Upper lobe of left lung (tissue), 6 donors: ENCODE results near the gene APOC3. TPM values are rescaled to one million over a fixed set of nuclear protein-coding genes. Genes with fewer than 3 reads are reported as not detected.

Source experiments
- ATAC-seq, 2 donors: fragments of 200-7000 bp; cut with Tn5 transposase; one replicate each; pipeline ENCODE4 v1.9.1; 2022; ENCODE audit warnings: mild to moderate bottlenecking in 2 of 2, moderate library complexity in 2 of 2; ENCODE audit not compliant: low FRiP score in 2 of 2
- DNase-seq, 2 donors: peaks; one replicate each; pipeline ENCODE4 v3.0.0-alpha.2; 2019 to 2020
- H3K27ac ChIP-seq, 4 donors: fragments of 200-600 bp; sonication (generic); one replicate each; pipeline ENCODE4 v1.5.1; 2016 to 2019
- H3K27me3 ChIP-seq, 4 donors: fragments of 200-600 bp; sonication (generic); one replicate each; pipeline ENCODE4 v1.5.1; 2017 to 2019
- H3K36me3 ChIP-seq, 4 donors: fragments of 200-600 bp; sonication (generic); one replicate each; pipeline ENCODE4 v1.5.1; 2016 to 2019
- H3K4me1 ChIP-seq, 4 donors: fragments of 200-600 bp; sonication (generic); one replicate each; pipeline ENCODE4 v1.5.1; 2018 to 2019
- H3K4me3 ChIP-seq, 4 donors: fragments of 200-600 bp; sonication (generic); one replicate each; pipeline ENCODE4 v1.5.1; 2017 to 2019; ENCODE audit warnings: mild to moderate bottlenecking in 2 of 4, moderate library complexity in 1 of 4
- H3K9me3 ChIP-seq, 4 donors: fragments of 200-600 bp; sonication (generic); one replicate each; pipeline ENCODE4 v1.5.1; 2018 to 2019
- EP300 ChIP-seq, 4 donors: sonication (generic); formaldehyde crosslinking; IDR thresholded peaks; one replicate each; pipeline ENCODE4 v1.5.1; 2017; ENCODE audit warnings: antibody characterized with exemption in 4 of 4, control low read depth in 2 of 4
- POLR2A ChIP-seq, 4 donors: fragments of 450-650 bp; IDR thresholded peaks; one replicate each; pipeline ENCODE4 v1.5.1; 2016 to 2017; ENCODE audit warnings: antibody characterized with exemption in 4 of 4, mild to moderate bottlenecking in 2 of 4
- POLR2AphosphoS5 ChIP-seq, 2 donors: sonication (generic); formaldehyde crosslinking; IDR thresholded peaks; one replicate each; pipeline ENCODE4 v1.5.1; 2017; ENCODE audit warnings: antibody characterized with exemption in 2 of 2
- WGBS, 2 donors: methylation state at CpG; one replicate each; pipeline ENCODE4 v1.1.5; 2017 to 2018; 5-methylcytosine and 5-hydroxymethylcytosine counted together
- total RNA-seq, 6 donors: library from RNA; depleted of rRNA in 4 of 6; stranded (reverse); fragments of >200 nt in 4 of 6; gene quantifications; one replicate each; pipeline versions ENCODE4 v1.1.0 to v1.2.1, GENCODE V29; 2016 to 2021
- TF ChIP-seq, protein P1 (sequence below), 6 experiments: fragments of 450-650 bp in 4 of 6; fragments of 200-600 bp in 2 of 6; sonication (generic) in 2 of 6; IDR thresholded peaks; one replicate each; pipeline ENCODE4 v1.5.1; 2016 to 2019; ENCODE audit warnings: antibody characterized with exemption in 6 of 6
- donor health status: DM: no; HTN: no; CAD: no; lungs with moderate emphysema.
- donor health status: DM: no; HTN: yes; CAD: no; lungs with severe emphysema.

The APOC3 gene
- total RNA-seq, 6 donors from 2014 or later = 3.7 to 4.4 TPM; not detected in 4

DNA sequence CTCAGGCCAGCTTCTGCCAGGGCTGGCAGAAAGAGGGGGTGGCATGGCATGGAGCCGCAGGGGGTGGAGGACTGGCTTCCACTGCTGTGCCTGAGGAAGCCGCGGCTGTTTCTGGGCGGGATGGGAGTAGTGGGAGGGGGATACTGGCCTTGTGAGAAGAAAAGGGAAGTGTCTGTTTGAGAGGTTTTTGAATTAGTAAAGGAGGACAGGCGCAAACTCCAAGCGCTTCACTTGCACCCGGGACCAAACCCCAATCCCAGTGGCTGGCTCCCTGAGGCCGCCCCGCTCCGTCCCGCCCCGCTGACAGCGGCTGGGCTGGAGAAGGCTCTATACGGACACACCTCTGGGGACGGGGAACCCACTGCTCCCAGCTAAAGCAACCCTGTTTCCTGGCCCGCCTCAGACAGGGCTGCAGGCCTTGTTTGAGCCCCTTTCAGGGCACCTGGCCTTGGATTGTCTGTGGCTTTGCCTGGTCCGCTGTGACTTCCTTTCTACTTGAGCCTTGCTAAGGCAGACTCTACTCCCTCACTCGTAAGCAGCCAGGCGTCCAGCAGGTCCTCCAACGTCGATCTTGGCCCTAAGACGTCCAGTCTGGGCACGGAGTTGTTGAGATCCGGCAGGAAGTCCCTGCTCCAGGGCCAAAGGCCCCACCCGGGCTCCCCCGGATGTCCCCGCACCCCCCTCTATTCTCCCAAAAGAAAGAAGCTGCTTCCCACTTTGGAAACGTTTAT lies 5.5 kb downstream of the APOC3 start:
- DNase-seq (peak in 1 of 2 donors; percentile 86), ATAC-seq (peak; percentile 49 to 69)
- peaks cover 26 to 41% (median 32%) of the 10 kb centered on the region in 4 donors for H3K4me1 ChIP-seq
- no peaks in the 10 kb centered on the region for H3K36me3 ChIP-seq
- no peaks in the 10 kb centered on the region for H3K27me3 ChIP-seq
- TF ChIP-seq EP300 (IDR thresholded peaks at IDR 0.05) (no peak), POLR2AphosphoS5 (IDR thresholded peaks at IDR 0.05) (no peak), POLR2A (IDR thresholded peaks at IDR 0.05) (no peak)
- TF ChIP-seq, protein P1, sequence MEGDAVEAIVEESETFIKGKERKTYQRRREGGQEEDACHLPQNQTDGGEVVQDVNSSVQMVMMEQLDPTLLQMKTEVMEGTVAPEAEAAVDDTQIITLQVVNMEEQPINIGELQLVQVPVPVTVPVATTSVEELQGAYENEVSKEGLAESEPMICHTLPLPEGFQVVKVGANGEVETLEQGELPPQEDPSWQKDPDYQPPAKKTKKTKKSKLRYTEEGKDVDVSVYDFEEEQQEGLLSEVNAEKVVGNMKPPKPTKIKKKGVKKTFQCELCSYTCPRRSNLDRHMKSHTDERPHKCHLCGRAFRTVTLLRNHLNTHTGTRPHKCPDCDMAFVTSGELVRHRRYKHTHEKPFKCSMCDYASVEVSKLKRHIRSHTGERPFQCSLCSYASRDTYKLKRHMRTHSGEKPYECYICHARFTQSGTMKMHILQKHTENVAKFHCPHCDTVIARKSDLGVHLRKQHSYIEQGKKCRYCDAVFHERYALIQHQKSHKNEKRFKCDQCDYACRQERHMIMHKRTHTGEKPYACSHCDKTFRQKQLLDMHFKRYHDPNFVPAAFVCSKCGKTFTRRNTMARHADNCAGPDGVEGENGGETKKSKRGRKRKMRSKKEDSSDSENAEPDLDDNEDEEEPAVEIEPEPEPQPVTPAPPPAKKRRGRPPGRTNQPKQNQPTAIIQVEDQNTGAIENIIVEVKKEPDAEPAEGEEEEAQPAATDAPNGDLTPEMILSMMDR (IDR thresholded peaks at IDR 0.05) = no peak
- H3K9me3 ChIP-seq = no peaks in the 10 kb centered on the region
- H3K4me3 ChIP-seq = peak overlapping the region in 3 of 4 donors; percentile 37 to 46 (median 41)
- H3K27ac ChIP-seq = peak overlapping the region; percentile 82 to 94 (median 89)
- 29 to 44% methylated on average over 11 to 27 of the region's 28 CpGs for WGBS, 2 donors

DNA sequence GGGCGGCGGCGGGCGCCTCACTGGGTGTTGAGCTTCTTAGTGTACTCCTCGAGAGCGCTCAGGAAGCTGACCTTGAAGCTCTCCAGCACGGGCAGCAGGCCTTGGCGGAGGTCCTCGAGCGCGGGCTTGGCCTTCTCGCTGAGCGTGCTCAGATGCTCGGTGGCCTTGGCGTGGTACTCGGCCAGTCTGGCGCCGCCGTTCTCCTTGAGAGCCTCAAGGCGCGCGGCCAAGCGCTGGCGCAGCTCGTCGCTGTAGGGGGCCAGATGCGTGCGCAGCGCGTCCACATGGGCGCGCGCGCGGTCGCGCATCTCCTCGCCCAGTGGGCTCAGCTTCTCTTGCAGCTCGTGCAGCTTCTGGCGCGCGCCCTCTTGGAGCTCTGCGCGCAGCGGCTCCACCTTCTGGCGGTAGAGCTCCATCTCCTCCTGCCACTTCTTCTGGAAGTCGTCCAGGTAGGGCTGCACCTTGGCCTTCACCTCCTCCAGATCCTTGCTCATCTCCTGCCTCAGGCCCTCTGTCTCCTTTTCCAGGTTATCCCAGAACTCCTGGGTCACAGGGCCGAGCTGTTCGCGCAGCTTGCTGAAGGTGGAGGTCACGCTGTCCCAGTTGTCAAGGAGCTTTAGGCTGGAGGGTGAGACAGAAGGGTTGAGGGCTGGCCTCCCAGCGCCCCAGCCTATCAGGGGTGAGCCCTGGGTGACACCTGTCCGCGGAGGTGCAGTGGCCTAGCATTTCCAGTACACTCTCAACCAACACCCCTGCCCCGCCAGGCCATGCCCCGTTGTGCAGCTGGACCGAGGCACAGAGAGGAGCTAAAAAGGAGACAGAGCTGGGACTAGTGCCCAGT lies 6.3 kb downstream of the APOC3 start:
- no peaks in the 10 kb centered on the region for H3K9me3 ChIP-seq
- peak; percentile 89 to 97 for DNase-seq
- peak overlapping the region; percentile 82 to 94 (median 89) for H3K27ac ChIP-seq
- WGBS, 2 donors = 13 to 29% methylated on average over 16 to 46 of the region's 57 CpGs
- H3K36me3 ChIP-seq = no peaks in the 10 kb centered on the region
- TF ChIP-seq, protein P1 (IDR thresholded peaks at IDR 0.05) = peak; percentile 49 to 88 (median 70)
- TF ChIP-seq POLR2A (IDR thresholded peaks at IDR 0.05) (peak in 2 of 4 donors; percentile 12 to 27), EP300 (IDR thresholded peaks at IDR 0.05) (peak in 1 of 4 donors; percentile 25), POLR2AphosphoS5 (IDR thresholded peaks at IDR 0.05) (peak in 1 of 2 donors; percentile 24)
- H3K27me3 ChIP-seq = no peaks in the 10 kb centered on the region
- H3K4me3 ChIP-seq = peak overlapping the region; percentile 5 to 46 (median 39)
- ATAC-seq = peak; percentile 86 to 89
- peaks cover 26 to 41% (median 32%) of the 10 kb centered on the region in 4 donors for H3K4me1 ChIP-seq

DNA sequence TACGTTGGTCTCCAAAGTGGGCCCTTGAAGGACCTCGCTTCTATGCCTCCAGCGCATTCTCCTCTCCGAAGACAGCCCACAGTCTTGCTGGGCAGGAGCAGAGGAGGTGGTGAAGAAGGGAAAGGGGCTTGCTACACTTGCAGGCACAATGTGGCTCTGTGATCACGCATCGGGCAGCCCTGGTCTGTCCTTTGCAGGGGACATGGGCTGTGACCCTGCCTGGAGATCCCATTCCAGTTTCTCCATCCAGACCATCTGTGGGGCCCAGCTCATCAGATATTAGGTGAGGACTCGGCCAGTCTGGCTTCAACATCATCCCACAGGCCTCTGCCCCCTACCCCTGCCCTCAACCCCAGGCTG lies 6.9 kb downstream of the APOC3 start:
- Histone ChIP-seq H3K4me1 (peaks cover 26 to 41% (median 32%) of the 10 kb centered on the region in 4 donors), H3K27me3 (no peaks in the 10 kb centered on the region), H3K9me3 (no peaks in the 10 kb centered on the region), H3K27ac (peak overlapping the region in 3 of 4 donors; percentile 87 to 94 (median 91)), H3K36me3 (no peaks in the 10 kb centered on the region), H3K4me3 (peak overlapping the region in 2 of 4 donors; percentile 41 to 46)
- WGBS, 2 donors = 77 to 94% methylated on average over 7 of the region's 7 CpGs
- TF ChIP-seq, protein P1 (IDR thresholded peaks at IDR 0.05) = no peak
- DNase-seq (no peak), ATAC-seq (no peak)

DNA sequence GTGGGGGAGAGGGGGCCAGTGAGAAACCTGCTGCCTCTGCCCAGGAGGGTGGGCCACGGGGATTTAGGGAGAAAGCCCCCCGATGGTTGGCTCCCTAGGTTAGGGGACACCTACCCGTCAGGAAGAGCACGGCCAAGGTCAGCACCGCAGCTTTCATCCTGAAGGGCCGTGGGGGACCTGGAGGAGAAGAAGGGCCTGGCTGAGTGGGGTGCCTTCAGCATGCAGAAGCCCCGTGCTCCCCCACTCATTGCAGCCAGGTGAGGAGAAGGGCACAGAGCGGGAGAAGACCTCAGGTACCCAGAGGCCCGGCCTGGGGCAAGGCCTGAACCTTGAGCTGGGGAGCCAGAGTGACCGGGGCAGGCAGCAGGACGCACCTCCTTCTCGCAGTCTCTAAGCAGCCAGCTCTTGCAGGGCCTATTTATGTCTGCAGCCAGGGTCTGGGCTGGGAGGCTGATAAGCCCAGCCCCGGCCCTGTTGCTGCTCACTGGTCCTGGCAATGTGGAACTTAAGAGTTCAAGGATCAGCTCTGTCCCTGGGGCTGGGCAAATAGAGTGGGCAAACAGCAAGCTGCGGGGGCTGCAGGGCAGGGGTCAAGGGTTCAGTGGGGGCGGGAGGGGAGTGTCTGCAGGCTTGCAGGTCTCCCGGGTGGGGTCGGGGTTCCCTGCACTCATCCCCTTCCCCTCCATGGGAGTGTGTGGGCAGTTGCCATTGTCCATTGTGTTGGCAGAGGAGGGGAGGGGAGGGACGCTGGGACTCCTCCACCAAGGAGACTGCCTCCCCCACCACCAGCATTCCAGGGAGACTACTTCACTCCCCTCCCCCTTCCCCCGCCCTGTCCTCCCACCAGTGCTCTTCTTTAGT lies 7.8 kb downstream of the APOC3 start, which contains the start of gene APOA1:
TSS of gene APOA1 (minus strand) at position 392 of the 861 bp plus-strand sequence. CDS start at position 157, 235 bp downstream.
- Histone ChIP-seq H3K9me3 (no peaks in the 10 kb centered on the region), H3K4me1 (peaks cover 26 to 36% (median 31%) of the 10 kb centered on the region in 4 donors), H3K4me3 (peak within 1 kb of the TSS in 2 of 4 donors; percentile 41 to 46), H3K27ac (peak within 1 kb of the TSS in 3 of 4 donors; percentile 87 to 94 (median 91)), H3K36me3 (no peaks in the 10 kb centered on the region), H3K27me3 (no peaks in the 10 kb centered on the region)
- ATAC-seq (no peak), DNase-seq (no peak)
- 77 to 78% methylated on average over 10 to 19 of the region's 19 CpGs for WGBS, 2 donors
- TF ChIP-seq, protein P1 (IDR thresholded peaks at IDR 0.05) = no peak
- TF ChIP-seq POLR2A (IDR thresholded peaks at IDR 0.05) (no peak), EP300 (IDR thresholded peaks at IDR 0.05) (no peak), POLR2AphosphoS5 (IDR thresholded peaks at IDR 0.05) (no peak)
